Inflammatory macrophage treated with lipopolysaccharide for 4 hours (primary cell): Measurements from ENCODE around the gene GDF10.

Source experiments
- DNase-seq: peaks from one replicate; pipeline ENCODE4 v3.0.0-alpha.2; 2020

The GDF10 gene

GRCh38 chr10:47295411-47295810 lies 4.6 kb upstream of the GDF10 start:
- no peak for DNase-seq

DNA sequence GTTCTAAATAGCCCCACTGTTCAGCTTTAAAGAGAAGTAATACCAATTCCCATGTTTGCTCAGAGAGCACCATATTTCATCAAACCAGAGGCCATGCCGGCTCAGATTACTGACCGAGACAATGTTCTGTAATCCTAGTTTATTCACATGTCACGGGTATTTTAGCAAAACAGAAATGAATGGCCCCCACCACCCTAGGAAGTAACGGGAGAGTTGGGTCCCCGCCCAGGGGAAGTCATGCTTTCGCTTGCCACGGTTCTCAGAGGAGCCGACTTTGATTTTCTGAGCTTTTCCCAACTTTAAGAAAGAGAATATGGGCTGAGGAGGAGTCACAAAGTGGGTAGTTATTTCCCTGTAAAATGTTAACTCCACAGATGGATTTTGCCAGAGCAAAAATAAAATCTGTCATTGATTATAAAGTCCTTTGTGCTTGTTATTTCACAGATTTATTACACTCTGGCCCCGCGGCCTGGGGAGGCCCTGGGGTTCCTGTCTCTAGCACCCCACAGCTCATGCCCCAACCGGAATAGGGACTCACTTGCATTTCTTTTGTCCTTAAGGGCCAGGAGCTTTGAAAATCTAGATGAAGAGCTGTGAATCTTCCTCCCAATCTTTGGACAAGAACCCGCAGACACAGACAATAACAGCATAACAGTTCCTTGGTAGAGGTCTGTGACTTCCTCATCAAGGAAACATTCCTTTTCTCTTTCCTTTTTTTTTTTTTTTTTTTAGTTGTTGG lies 3.7 kb upstream of the GDF10 start:
- DNase-seq, result peak; percentile 36

DNA sequence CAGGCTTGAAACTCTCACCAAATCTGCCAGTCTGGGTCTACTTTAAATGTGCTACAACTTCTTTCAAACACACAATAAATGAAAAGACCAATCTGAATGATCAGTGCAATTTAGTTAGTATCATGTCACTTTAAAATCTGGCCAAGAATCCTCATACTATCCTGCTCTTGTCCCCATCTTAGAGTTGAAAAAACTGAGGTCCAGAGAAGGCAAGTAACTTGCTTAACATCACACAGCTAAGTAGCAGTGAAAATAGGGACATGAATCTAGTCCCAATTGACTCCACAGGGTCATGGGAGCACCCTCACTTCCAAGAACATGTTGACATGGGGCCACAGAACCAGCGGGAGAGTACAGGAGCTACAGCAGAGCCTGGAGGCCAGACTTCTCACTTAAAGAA lies 3.1 kb upstream of the GDF10 start:
- DNase-seq, result no peak

DNA sequence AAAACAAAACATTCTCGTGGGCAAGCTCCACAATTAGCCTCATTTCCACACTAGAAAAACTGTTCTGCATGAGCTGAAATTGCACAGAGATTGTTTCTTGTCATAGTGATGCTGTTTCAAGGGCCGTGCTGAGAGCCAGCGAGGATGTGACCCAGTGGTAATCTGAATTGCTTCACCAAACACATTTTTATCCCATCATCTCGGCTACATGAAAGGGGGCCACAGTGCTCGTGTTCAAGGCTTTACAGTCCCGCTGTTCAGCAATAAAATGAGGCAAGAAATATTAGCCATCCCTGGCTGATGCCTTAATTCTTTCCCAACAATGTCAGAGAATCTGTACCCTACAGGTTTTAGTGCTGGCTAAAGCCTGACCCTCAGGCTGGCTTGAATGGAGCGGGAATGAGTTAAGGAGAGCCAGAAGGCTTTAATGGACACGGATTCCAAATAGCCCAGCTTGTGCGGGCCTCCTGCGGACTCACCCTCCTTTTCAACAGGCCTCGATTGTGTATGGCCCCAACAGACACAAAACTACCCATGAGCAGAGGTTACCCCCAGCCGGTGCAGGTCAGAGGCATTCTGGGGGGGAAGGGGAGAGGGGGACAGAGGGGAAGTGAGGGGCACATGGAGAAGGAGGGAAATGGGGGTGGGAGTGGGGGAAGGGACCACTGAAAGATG lies 2.0 kb upstream of the GDF10 start:
- DNase-seq, result no peak

DNA sequence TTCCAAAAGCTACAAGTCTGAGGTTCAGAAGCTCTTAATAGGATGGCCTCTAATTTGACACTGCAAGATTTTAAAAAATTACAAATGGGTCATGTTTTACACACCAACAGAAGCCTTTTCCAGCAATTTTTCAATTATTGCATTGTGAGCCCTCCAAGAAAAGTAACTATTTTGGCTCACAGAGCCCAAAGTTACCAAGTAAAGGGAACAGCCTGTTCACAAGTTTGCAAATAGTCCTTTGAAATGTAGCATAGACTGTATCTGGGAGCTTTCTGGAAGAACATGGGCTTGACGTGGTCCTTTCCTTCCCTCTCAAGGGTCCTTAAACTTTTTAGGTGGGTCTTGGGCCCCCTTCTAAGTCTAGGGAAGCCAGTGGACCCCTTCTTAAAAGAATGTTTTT lies 1.3 kb upstream of the GDF10 start:
- no peak for DNase-seq

GRCh38 chr10:47300429-47300931 lies 483 bp downstream of the GDF10 start:
- DNase-seq, result no peak

DNA sequence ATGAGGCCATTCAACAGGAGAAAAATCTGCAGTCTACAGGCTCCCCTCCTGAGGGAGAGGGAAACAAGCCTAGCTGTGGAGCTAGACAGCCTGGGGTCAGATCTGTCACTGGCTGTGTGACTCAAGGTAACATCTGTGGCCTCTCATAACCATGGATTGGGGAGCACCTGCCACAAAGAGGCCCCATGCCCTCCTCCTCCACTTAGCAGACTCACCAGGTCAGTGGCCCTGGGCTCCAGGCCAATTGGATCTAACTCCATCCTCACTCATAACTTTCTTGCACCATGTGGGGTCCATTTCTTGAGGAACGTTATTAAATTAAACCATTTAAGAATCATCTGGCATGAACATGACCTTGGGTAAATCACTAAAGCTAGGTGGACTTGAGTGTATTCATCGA lies 1.8 kb downstream of the GDF10 start:
- no peak for DNase-seq

DNA sequence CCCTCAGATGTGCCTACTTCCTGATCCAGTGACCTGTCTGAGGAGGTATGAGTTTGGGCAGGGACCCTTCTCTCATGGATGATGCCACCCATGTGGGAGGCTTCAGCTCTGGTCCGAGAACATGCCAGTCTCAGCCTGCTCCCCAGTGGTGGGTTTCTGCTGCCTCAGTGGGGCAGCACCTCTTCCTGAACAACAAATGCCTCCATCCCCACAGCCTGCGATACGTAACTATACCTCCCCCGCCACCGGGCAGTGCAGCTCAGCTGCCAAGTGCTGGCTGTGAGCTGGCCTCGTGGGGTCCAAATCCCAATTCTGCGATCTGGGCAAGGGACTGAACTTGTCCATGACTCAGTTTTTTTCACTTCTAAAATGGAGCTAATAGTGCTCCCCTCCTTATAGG lies 3.1 kb downstream of the GDF10 start:
- DNase-seq, result no peak

DNA sequence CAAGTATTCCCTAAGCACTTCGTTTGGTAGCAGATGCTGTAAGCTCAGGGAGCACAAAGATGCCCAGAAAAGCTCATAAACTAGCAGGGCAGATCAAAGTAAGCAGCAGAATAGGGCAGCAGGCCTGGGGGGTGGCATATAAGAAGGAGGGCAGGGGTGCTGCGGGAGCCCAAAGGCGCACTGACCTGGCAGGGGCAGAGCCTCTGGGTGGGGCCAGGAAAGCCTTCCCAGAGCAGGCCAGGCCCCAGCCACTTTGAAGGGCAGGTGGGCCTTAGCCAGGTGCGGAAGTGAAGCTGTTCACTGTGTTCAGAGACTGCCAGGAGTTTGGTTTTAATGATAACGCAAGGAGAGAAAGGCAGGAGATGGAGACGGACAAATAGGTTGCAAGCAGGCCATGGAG lies 3.9 kb downstream of the GDF10 start:
- DNase-seq, result no peak

DNA sequence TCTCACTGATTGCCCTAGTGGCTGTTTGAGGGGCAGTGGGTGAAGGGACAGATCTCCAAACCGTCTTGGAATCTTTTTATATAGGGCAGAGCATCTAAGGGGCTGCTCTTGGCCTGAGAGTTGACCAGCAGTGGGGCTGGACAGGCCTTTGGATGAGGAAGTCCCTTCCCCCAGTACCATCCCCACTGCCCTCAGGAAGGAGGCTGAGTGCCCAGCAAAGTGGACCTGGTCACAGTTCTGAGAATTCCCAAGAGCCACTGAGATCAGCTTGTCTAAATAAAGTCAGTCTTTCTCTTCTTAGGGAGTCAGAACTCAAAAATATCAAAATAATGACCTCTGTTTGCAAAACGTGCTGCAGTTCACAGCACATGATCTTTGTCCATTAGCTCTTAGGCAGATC lies 5.6 kb downstream of the GDF10 start:
- DNase-seq, result no peak

- no peak for DNase-seq
Observed at GRCh38 chr10:47306387-47307210, 6.6 kb downstream of the GDF10 start.

- no peak for DNase-seq
Observed at GRCh38 chr10:47307381-47307780, 7.4 kb downstream of the GDF10 start.

DNA sequence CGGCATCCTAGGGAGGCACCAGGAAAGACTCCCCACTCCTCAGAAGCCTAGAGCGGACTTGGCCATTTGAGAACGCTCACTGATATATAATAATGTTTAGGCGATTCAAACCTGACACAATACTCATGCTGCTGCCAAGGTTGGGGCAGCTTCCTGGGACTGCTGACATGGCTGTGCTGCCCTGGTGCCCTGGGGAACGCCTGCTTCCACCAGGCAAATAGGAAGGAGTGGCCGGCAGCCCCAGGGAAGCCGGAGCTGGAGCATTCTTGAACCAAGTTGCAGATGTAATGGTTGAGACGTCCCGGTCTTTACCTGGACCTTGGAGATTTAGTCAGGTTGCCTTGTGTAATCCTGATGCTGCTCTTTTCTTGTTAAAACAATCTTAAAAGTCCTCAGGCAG lies 8.8 kb downstream of the GDF10 start:
- no peak for DNase-seq

DNA sequence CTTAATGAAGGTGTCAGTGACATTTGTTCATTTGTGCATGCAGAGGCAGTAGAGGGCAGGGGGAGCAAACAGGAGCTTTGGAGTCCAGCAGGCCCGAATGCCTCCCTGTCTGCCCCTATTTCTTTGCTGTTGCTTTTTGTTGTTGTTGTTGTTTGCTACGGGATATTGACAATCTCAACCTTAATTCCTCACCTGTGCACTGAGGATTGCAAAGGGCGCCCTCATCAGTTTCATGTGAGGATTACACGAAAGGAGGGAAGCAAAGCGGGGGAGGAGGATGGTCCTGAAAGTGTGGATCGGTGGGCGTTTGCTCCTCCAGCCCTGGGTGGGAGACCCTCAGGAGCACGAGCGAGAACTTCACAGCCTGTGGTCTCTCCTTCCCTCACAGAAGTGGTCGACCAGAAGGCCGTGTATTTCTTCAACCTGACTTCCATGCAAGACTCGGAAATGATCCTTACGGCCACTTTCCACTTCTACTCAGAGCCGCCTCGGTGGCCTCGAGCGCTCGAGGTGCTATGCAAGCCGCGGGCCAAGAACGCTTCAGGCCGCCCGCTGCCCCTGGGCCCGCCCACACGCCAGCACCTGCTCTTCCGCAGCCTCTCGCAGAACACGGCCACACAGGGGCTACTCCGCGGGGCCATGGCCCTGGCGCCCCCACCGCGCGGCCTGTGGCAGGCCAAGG lies 9.6 kb downstream of the GDF10 start:
- DNase-seq, result peak; percentile 15

DNA sequence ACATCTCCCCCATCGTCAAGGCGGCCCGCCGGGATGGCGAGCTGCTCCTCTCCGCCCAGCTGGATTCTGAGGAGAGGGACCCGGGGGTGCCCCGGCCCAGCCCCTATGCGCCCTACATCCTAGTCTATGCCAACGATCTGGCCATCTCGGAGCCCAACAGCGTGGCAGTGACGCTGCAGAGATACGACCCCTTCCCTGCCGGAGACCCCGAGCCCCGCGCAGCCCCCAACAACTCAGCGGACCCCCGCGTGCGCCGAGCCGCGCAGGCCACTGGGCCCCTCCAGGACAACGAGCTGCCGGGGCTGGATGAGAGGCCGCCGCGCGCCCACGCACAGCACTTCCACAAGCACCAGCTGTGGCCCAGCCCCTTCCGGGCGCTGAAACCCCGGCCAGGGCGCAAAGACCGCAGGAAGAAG lies 10.1 kb downstream of the GDF10 start:
- DNase-seq, result no peak

GRCh38 chr10:47311193-47311931 lies 11.4 kb downstream of the GDF10 start:
- no peak for DNase-seq

DNA sequence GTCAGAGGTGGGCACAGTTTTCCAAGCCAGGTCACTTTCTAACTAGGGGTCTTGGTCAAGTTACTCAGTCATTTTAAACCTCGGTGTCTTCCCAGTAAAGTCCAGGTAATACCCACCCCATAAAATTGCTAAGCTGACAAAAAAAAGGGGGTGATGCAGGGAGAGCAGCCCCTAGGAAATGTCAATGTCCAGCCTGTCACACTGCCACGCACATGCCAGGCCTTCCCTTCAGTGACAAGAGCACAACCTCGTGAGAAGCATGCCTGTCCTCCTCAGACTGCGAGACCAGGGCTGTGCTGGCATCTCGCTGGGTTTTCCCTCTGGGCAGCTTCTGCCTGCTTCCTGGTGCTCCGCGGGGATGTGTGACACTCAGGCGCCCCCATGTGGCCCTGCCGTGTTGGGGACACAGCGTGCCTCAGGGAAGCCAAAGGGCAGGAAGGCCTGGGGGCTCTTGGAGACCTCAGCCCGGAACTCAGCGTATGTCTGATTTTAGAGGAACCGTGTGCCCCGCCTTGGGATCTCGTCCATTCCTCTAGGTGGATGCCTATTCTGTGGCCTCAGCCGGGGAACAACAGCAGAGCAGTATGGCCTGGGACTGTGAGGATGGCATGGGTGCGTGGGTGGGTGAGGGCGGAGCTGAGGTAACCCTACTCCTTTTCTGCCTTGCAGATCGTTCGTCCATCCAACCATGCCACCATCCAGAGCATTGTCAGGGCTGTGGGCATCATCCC lies 12.1 kb downstream of the GDF10 start:
- DNase-seq, result peak; percentile 85

- no peak for DNase-seq
Observed at GRCh38 chr10:47312663-47312995, 12.6 kb downstream of the GDF10 start.

GRCh38 chr10:47314416-47314970 lies 14.5 kb downstream of the GDF10 start:
- no peak for DNase-seq

- DNase-seq, result no peak
Observed at GRCh38 chr10:47315421-47315820, 15.4 kb downstream of the GDF10 start.

DNA sequence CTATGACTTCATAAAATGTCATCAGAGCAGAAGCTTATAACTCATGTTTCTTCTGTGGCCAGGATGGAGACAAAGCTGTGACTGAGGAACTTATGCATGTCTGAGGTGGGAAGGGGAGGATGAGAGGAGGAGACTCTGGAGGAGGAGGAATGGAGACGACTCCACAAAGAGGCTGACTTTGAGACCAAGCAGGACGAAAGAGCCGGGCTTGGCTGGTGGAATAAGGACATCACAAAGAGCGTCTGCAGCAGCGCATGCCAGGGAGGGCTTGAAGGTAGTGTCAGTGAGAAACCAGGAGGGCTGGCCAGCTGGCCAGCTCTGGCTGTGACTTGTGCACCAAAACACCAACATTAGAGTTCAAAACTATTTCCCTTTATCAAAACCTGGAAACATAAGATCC lies 16.1 kb downstream of the GDF10 start:
- DNase-seq, result no peak
